Ectodermal cell (in vitro differentiated cells): ENCODE data around the gene THBD.
"Not testable (repeated sequence)": the region's sequence is repeated elsewhere in the genome, so short reads cannot be mapped to it uniquely, and the experiment has no call there.

ENCODE experiments used
- H3K27ac ChIP-seq: 2 replicates; pipeline ENCODE4 v1.7.0; 2013; ENCODE audit warnings: mild to moderate bottlenecking, low read depth, low read length; ENCODE audit not compliant: insufficient read depth, poor library complexity, severe bottlenecking
- H3K27me3 ChIP-seq: 2 replicates; pipeline ENCODE4 v1.7.0; 2013; ENCODE audit warnings: mild to moderate bottlenecking, low read length; ENCODE audit not compliant: insufficient read depth, control insufficient read depth, poor library complexity, severe bottlenecking
- H3K36me3 ChIP-seq: one replicate; pipeline ENCODE4 v1.7.0; 2013; ENCODE audit warnings: low read length; ENCODE audit not compliant: control insufficient read depth, insufficient read depth
- H3K4me1 ChIP-seq: one replicate; pipeline ENCODE4 v1.7.0; 2013; ENCODE audit warnings: low read length; ENCODE audit not compliant: control insufficient read depth, insufficient read depth
- H3K4me3 ChIP-seq: 2 replicates; pipeline ENCODE4 v1.7.0; 2013; ENCODE audit warnings: low read depth, low read length, control low read depth; ENCODE audit not compliant: insufficient read depth
- H3K9me3 ChIP-seq: 2 replicates; pipeline ENCODE4 v1.7.0; 2013; ENCODE audit warnings: mild to moderate bottlenecking, low read length, moderate library complexity; ENCODE audit not compliant: control insufficient read depth
- WGBS, 2 experiments: methylation state at CpG; one replicate each; pipeline ENCODE4 v1.1.7; 2013; ENCODE audit warnings: missing lambda C conversion rate in 2 of 2; 5-methylcytosine and 5-hydroxymethylcytosine counted together

Gene THBD

DNA sequence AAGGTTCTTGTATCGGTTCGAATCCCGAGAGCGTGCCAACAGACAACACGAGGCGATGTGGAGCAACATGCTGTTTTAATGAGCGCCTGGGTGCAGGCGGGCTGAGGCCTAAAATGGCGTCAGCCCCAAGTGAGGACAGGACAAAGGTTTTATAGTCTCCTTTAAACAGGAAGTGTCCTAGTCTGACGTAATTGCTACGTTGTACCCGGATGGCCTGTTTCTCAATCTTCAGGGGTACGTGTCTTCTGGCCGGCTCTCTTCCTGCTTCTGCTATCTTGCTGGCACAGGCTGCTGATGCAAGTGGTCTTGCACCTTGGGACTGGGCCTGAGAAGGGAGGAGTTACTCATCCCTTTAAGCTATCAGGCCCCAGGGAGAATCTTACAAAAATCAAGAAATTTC is 24.0 kb downstream of the THBD start:
- not testable (repeated sequence) for H3K4me1 ChIP-seq, H3K27me3 ChIP-seq, H3K4me3 ChIP-seq, H3K9me3 ChIP-seq, H3K27ac ChIP-seq, H3K36me3 ChIP-seq
- 97 to 98% methylated on average over 14 of the region's 14 CpGs for WGBS, 2 experiments

GRCh38 chr20:23024701-23025100 is 24.8 kb downstream of the THBD start:
- Histone ChIP-seq H3K36me3 (no peaks in the 10 kb centered on the region), H3K4me3 (no peak overlapping the region), H3K9me3 (no peaks in the 10 kb centered on the region), H3K4me1 (no peaks in the 10 kb centered on the region), H3K27me3 (no peaks in the 10 kb centered on the region), H3K27ac (no peak overlapping the region)
- 83 to 90% methylated on average over 2 of the region's 3 CpGs for WGBS, 2 experiments

DNA sequence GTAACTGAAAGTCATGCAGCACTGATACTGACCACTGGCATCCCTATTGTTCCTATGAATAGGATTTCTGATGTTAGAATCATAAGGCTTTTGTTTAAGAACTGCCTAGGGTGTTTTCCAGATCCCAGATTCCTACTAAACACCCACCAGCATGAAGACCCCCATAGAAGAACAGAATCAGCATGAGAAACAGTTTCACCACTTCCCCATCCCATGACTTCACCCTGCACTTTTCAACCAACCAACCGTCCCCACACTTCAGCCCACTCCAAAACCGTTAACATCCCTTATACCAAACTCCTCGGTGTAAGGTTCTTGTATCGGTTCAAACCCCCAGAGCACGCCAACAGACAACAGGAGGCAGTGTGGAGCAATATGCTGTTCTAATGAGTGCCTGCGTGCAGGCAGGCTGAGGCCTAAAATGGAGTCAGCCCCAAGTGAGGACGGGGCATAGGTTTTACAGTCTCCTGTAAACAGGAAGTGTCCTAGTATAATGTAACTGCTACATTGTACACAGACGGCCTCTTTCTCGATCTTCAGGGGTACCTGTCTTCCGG is 25.8 kb downstream of the THBD start:
- H3K4me1 ChIP-seq = no peaks in the 10 kb centered on the region
- no peak overlapping the region for H3K27ac ChIP-seq
- no peak overlapping the region for H3K4me3 ChIP-seq
- 89 to 92% methylated on average over 10 of the region's 10 CpGs for WGBS, 2 experiments
- H3K36me3 ChIP-seq = no peaks in the 10 kb centered on the region
- no peaks in the 10 kb centered on the region for H3K27me3 ChIP-seq
- H3K9me3 ChIP-seq = no peaks in the 10 kb centered on the region

DNA sequence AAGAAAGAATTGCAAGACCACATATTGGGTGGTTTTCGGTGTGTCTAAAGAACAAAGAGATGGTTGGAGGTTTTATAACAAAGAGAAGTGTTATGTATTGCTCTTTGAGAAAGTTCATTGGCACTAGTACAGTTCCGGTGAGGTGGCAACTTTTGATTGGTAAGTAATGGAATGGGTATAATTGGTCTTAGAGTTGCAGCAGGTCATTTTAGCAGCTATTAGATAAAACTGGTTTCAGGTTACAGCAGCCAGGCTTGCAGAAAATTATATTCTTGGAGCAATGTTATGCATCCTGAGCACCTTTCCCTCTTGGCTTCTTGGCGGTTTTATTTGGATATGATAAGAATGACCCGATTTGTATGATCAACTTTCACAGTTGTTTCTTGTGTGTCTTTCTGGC is 26.6 kb downstream of the THBD start:
- H3K36me3 ChIP-seq = no peaks in the 10 kb centered on the region
- H3K4me3 ChIP-seq = no peak overlapping the region
- no peaks in the 10 kb centered on the region for H3K4me1 ChIP-seq
- no peaks in the 10 kb centered on the region for H3K9me3 ChIP-seq
- no peak overlapping the region for H3K27ac ChIP-seq
- 97% methylated on average over 3 to 4 of the region's 4 CpGs for WGBS, 2 experiments
- H3K27me3 ChIP-seq = no peaks in the 10 kb centered on the region

DNA sequence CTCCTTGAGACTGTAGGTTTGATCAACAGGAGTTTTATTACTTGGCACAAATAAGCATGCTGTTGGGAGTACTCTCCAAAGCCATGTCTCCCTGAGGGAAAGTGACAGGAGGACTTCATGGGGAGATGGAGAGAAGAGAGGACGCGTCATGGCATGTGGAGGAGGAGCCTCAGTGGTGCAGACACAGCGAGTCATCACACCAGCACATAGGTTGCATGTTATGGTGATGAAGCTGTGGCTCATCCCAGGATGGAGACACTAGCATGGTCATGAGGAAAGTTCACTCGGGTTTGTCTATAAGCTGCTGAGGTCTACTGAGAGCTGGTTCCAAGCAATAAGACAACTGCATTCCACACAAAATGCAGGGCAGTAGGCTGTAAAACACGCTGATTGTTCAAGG is 27.5 kb downstream of the THBD start:
- WGBS, 2 experiments = 94 to 98% methylated on average over 5 of the region's 5 CpGs
- Histone ChIP-seq H3K4me3 (no peak overlapping the region), H3K36me3 (no peaks in the 10 kb centered on the region), H3K27ac (no peak overlapping the region), H3K27me3 (no peaks in the 10 kb centered on the region), H3K4me1 (no peaks in the 10 kb centered on the region), H3K9me3 (no peaks in the 10 kb centered on the region)

GRCh38 chr20:23021541-23021940 is 27.9 kb downstream of the THBD start:
- WGBS, 2 experiments = 90 to 100% methylated on average over 1 of the region's 1 CpG
- no peak overlapping the region for H3K27ac ChIP-seq
- no peak overlapping the region for H3K4me3 ChIP-seq
- H3K36me3 ChIP-seq = no peaks in the 10 kb centered on the region
- no peaks in the 10 kb centered on the region for H3K4me1 ChIP-seq
- H3K27me3 ChIP-seq = no peaks in the 10 kb centered on the region
- no peaks in the 10 kb centered on the region for H3K9me3 ChIP-seq

GRCh38 chr20:23020230-23021018 is 29.0 kb downstream of the THBD start:
- Histone ChIP-seq H3K27ac (no peak overlapping the region), H3K36me3 (no peaks in the 10 kb centered on the region), H3K4me1 (no peaks in the 10 kb centered on the region), H3K4me3 (no peak overlapping the region), H3K9me3 (no peaks in the 10 kb centered on the region), H3K27me3 (no peaks in the 10 kb centered on the region)
- WGBS, 2 experiments = 64 to 75% methylated on average over 12 of the region's 12 CpGs

- Histone ChIP-seq H3K4me3 (no peak overlapping the region), H3K9me3 (no peaks in the 10 kb centered on the region), H3K36me3 (no peaks in the 10 kb centered on the region), H3K27ac (no peak overlapping the region), H3K4me1 (no peaks in the 10 kb centered on the region), H3K27me3 (no peaks in the 10 kb centered on the region)
- 90 to 92% methylated on average over 7 of the region's 7 CpGs for whole genome bisulfite sequencing, 2 experiments
Observed at GRCh38 chr20:23019403-23019802, 30.1 kb downstream of the THBD start.

- no peaks in the 10 kb centered on the region for H3K4me1 ChIP-seq
- H3K27me3 ChIP-seq = no peaks in the 10 kb centered on the region
- no peaks in the 10 kb centered on the region for H3K36me3 ChIP-seq
- WGBS, 2 experiments = 89 to 91% methylated on average over 10 to 11 of the region's 11 CpGs
- no peak overlapping the region for H3K27ac ChIP-seq
- no peaks in the 10 kb centered on the region for H3K9me3 ChIP-seq
- H3K4me3 ChIP-seq = no peak overlapping the region
Observed at GRCh38 chr20:23018941-23019340, 30.5 kb downstream of the THBD start.

DNA sequence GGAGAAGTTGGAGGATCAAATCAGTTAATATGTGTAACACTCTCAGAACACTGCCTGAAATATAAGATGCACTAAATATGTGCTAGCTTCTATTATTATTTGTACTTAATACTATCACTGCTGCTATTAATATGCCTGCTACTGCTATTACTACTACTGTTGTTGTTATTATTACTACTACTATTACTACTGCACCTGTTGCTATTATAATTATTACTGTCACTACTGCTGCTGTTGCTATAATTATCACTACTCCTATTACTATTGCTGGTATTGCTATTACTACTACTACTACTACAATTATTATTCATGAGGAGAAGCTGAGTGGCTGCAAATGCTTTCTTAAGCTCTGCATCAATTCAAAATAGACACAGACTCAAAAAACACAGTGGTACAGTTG is 31.0 kb downstream of the THBD start:
- no peak overlapping the region for H3K27ac ChIP-seq
- no peaks in the 10 kb centered on the region for H3K9me3 ChIP-seq
- H3K36me3 ChIP-seq = no peaks in the 10 kb centered on the region
- no peaks in the 10 kb centered on the region for H3K27me3 ChIP-seq
- no peak overlapping the region for H3K4me3 ChIP-seq
- no peaks in the 10 kb centered on the region for H3K4me1 ChIP-seq
